ENCODE data around the gene AP1M1. TPM values are rescaled to one million over a fixed set of nuclear protein-coding genes. Genes with fewer than 3 reads are reported as not detected.

The AP1M1 gene
- total RNA-seq, 6 experiments from 2014 or later = 44.5 to 102 (median 62.5) TPM

- DNase-seq = no peak
- intact Hi-C loops (cut with DNase I) = no loop called here
- H3K36me3 ChIP-seq = no peaks in the 10 kb centered on the region
- H3K9me3 ChIP-seq = no peaks in the 10 kb centered on the region
- TF ChIP-seq CTCF (IDR thresholded peaks at IDR 0.05) (no peak), POLR2A (IDR thresholded peaks at IDR 0.05) (no peak)
- ATAC-seq = peak in 1 of 4 donors; percentile 14
- no peak overlapping the region for H3K27ac ChIP-seq
- no peak overlapping the region for H3K4me3 ChIP-seq
- WGBS (ENCODE audit: insufficient coverage, low coverage, low lambda C conversion rate, missing lambda C conversion rate) = 63% methylated on average over 9 of the region's 9 CpGs
- no peaks in the 10 kb centered on the region for H3K27me3 ChIP-seq
- peaks cover 0 to 2% (median under 1%) of the 10 kb centered on the region in 4 donors for H3K4me1 ChIP-seq
Observed at GRCh38 chr19:16288544-16288943, 90.8 kb downstream of the AP1M1 start.

DNA sequence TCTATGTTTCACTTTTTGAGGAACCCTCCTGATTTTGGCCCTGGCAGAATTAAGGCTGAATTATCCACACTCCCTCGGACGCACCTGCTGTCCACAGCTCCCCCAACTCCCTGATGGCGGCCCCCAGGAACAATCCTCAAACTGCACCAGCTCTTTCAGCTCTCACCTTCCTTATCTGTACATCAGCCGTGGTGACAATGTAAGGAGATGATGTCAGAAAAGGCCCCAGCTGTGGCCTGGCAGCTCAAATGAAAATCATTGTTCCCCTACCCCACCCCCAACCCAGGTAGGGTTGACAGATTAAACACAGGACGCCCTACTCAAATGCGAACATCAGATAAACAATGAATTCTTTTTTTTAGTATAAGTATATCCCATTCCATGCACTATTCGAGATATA lies 91.9 kb downstream of the AP1M1 start:
- Histone ChIP-seq H3K27ac (no peak overlapping the region), H3K36me3 (no peaks in the 10 kb centered on the region), H3K4me3 (no peak overlapping the region), H3K4me1 (peaks cover 0 to 7% (median 2%) of the 10 kb centered on the region in 4 donors), H3K27me3 (no peaks in the 10 kb centered on the region), H3K9me3 (no peaks in the 10 kb centered on the region)
- intact Hi-C loops (cut with DNase I) = no loop called here
- TF ChIP-seq POLR2A (IDR thresholded peaks at IDR 0.05) (no peak), CTCF (IDR thresholded peaks at IDR 0.05) (no peak)
- WGBS (ENCODE audit: insufficient coverage, low coverage, low lambda C conversion rate, missing lambda C conversion rate) = 67% methylated on average over 7 of the region's 7 CpGs
- DNase-seq = no peak
- ATAC-seq = no peak

- H3K27ac ChIP-seq = no peak overlapping the region
- no peak for DNase-seq
- no peaks in the 10 kb centered on the region for H3K36me3 ChIP-seq
- ATAC-seq = no peak
- H3K9me3 ChIP-seq = no peaks in the 10 kb centered on the region
- 60% methylated on average over 2 of the region's 10 CpGs for WGBS (ENCODE audit: insufficient coverage, low coverage, low lambda C conversion rate, missing lambda C conversion rate)
- no peak overlapping the region for H3K4me3 ChIP-seq
- TF ChIP-seq CTCF (IDR thresholded peaks at IDR 0.05) = no peak
- TF ChIP-seq POLR2A (IDR thresholded peaks at IDR 0.05) = no peak
- H3K4me1 ChIP-seq = peaks cover 0 to 7% (median 2%) of the 10 kb centered on the region in 4 donors
- intact Hi-C loops (cut with DNase I) = no loop called here
- no peaks in the 10 kb centered on the region for H3K27me3 ChIP-seq
Observed at GRCh38 chr19:16290692-16291091, 93.0 kb downstream of the AP1M1 start.

DNA sequence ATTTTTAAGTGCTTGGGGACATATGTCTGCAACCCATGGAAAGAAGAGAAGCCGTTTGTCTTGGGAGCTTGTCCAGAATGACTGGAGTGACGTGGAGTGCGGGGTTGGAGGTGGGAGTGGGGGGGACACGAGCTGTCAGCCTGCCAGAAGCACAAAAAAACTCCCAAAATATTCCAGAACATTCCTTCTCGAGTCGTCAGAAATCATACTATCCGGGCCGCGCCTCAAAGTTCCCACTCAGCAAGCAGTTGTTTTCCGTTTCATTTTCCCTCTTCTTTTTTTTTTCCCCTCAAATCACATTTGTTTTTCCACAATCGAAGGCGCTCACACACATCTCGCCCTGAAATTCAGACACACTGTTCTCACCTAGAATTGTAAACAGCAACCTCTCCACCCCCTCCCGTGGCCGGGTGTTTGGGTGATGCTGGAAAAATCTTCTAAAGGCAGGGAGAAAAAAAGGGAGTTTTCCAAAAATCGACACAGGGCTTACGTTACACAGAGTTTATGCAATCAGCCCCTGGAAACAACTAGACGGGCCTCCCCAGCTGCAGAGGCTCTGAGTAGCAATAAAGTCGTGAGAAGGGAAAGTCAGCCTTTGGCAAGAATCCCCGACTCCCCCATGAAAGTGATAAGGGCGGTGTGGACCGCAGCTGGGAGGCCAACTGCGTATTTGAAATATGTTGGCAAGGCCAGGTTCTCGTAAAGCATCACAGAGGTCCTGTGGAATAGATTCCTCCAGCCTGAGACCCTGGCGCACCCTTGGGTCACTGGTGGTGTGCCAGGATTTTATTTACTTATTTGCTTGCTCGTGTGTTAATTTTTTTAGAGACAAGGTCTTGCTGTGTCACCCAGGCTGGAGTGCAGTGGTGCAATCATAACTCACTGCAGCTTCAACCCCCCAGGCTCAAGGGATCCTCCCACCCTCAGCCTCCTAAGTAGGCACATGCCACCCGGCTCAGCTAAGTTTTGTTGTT lies 95.7 kb downstream of the AP1M1 start:
- DNase-seq (peak in 1 of 3 donors; percentile 50), ATAC-seq (peak; percentile 73 to 87 (median 77))
- H3K36me3 ChIP-seq = no peaks in the 10 kb centered on the region
- TF ChIP-seq POLR2A (IDR thresholded peaks at IDR 0.05) (no peak), CTCF (IDR thresholded peaks at IDR 0.05) (no peak)
- no peaks in the 10 kb centered on the region for H3K27me3 ChIP-seq
- intact Hi-C loops (cut with DNase I) = no loop called here
- H3K9me3 ChIP-seq = no peaks in the 10 kb centered on the region
- peak overlapping the region; percentile 73 to 75 (median 73) for H3K27ac ChIP-seq
- peak overlapping the region in 2 of 3 donors; percentile 7 to 14 for H3K4me3 ChIP-seq
- H3K4me1 ChIP-seq = peaks cover 0 to 7% (median 2%) of the 10 kb centered on the region in 4 donors
- 22% methylated on average over 27 of the region's 27 CpGs for WGBS (ENCODE audit: insufficient coverage, low coverage, low lambda C conversion rate, missing lambda C conversion rate)
